Ramos (cell line): ENCODE measurements around the gene STRIP1.
"Not testable (repeated sequence)": the region's sequence is repeated elsewhere in the genome, so short reads cannot be mapped to it uniquely, and the experiment has no call there.

Experiments
- in situ Hi-C: fragments of 300-500 bp; cut with MboI; formaldehyde crosslinking; loops from one replicate; pipeline ENCODE4 v1.14.3; 2022; ENCODE audit warnings: low sequenced_read_pairs; ENCODE audit not compliant: unreplicated experiment

The STRIP1 gene

DNA sequence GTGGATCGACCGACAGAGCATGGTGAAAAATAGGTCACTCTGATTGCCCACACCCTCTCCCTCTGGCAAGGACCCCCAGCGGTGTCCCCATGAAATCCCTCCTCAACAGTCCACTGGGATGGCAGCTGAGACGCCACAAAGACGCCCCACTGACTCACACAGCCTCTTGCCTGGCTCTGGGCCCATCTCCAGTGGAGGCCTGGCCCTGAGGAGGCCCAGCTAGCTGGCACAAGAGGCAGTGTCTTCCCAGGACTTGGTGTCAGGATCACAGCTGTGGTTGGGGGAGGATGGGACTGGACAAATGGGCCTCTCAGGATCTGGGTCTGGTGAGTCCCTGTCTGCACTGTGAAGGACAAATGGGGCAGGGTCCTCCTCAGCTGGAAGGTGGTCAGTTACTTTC, 31.4 kb downstream of the STRIP1 start:
- in situ Hi-C loops = no loop called here

GRCh38 chr1:110067479-110067892, 33.1 kb downstream of the STRIP1 start:
- in situ Hi-C loops = no loop called here

DNA sequence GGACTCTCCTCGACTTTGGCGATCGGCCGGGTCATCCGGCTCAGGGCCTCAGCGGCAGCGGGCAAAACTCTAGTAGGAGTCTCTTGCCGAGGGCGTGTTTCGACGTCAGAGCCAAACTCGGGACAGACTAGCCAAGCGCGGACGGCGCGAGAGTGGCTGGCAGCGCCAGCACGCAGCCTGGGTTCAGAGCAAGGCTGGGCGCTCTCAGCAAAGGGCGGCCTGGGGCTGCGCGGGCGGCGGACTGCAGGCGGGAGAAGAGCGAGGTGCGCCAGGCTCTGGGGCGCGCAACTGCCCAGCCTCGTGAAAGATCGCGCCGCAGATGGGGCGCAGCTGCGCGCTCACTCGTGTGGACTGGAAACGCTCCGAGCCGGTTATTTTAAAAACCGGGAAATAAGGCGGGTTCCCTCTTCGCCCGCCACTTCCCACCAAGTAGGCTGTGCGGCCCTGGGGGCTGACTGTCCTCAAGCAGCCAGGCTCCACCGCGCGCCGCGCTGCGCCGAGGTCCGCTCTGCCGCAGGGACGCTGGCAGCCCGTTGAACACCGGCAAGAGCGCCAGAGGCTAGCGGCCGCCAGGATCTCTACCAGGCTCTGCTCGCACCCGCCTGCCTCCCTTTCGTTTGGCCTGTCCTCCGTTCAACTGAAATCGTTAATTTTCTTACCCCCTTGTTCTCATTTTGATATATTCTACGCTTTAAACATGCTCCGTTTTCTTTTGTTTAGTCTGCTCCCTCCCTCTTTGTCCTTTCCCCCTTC, 33.6 kb downstream of the STRIP1 start:
- in situ Hi-C loops = no loop called here

DNA sequence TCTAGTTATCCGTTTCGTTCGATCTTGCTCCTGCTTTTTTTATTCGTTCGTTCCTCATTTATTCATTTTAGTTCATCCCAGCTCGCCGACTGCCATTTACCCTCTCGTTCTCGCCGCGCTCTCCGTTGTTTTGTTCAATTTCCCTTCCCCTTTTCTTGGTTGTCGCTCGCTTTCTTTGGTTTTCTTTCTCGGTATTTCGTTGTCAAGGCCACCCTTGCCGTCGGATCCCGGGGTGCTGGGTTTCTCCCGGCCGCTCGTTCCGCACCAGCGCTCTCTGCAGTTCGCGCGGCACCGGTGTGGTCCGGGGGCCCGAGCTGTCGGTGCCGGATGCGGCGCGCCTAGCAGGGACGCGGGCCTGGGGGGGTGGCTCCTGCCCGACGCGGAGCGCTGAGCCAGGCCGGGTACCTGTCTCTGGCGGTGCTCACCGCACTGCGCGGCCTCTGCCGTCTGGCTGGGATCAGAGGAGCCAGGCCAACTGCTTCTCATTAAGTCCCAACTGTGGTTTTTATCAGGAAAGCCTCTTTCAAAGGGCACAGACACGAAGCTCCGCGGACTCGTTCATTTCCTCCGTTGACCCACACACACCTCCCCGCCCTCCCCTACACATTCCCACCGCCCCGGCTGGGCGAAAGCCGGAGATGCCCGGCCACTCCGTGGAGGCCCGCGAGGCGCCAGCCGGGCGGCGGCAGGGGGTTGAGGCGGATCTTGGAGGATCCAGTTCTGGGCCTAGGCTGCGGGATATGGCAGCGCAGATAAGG, 34.4 kb downstream of the STRIP1 start:
- in situ Hi-C loops = no loop called here

DNA sequence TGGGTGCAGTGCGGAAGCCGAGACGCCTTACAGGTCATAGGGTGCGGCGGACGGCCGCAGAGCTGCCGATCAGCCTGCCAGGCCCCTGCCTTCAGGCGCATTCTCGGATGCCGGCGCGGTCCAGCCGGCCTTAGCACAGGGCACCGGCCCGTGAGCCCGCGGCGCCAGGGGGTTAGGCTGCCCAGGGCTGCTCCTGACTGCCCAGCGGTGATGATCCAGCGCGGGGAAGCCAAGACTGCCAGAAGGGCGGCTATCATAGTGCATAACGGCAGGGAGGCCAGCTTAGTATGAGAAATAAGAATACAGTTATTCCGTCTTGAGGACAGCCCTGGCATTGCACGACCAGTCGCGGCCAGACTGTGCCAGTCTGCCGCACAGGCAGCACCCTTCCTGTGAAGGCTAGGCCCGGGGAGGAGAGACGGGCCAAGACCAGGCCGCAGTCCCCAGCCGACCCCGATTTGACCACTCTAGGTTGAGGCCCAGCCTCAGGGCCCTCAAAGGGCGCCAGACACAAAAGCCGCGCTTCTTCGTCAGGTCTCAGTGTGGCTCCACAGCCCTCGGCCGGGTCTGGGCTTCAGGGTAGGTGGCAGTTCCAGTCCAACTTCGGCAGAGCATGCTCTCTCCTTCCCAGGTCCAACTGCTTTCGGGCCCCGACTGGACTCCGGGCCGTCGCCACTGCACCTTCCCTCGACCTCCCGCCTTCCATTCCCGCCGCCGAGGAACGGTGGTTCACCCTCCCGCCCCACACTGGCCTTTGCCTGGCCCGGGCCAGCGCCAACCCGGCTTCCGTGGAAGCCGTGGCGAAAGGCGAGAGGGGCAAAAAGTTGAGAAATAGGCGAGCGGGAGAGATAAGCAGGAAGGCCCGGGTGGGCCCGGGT, 35.2 kb downstream of the STRIP1 start:
- in situ Hi-C loops = no loop called here

DNA sequence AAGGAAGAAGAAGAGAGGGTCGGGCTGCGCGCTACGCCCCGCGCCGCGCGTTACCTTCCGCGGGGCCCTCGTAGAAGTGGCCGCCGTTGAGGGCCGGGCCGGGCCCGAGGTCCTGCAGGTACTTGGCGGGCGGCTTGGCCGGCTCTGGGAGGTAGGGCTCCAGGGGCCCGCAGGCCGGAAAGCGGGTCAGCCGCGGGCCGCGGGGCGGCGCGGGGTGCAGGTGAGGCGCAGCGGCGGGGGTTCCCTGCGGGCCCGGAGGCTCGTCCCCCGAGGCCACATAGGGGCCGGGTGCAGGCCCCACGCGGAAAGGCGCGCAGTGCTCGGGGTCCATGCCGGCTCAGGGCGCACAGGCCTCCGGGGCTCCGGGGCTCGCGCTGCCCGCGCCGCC, 35.9 kb downstream of the STRIP1 start:
- in situ Hi-C loops = no loop called here

- in situ Hi-C loops = no loop called here
These were observed 36.3 kb downstream of the STRIP1 start, which contains the start of gene ALX3 for GRCh38 chr1:110070671-110071242. Gene ALX3, minus strand, starts transcription at chr1:110070672. Its CDS starts 60 bp downstream, at chr1:110070612.

DNA sequence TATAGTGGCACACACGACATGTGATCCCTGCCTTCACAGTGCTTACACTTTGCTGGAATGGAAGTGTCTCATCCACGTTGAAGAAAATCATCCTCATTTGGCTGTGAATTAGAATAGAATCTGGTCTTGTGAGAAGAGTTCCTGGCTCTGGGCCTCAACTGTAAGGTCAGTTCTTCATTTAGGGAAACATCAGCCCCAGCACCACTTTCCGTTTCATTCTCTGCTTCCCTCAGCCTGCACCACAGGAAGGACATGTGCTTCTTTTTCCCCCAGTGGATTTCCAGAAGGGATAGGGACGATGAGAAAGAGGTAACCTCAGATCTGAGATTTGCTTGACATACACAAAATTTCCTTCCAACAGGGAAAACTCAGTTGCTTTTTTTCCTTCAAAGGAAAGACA, 39.7 kb downstream of the STRIP1 start:
- in situ Hi-C loops = no loop called here

DNA sequence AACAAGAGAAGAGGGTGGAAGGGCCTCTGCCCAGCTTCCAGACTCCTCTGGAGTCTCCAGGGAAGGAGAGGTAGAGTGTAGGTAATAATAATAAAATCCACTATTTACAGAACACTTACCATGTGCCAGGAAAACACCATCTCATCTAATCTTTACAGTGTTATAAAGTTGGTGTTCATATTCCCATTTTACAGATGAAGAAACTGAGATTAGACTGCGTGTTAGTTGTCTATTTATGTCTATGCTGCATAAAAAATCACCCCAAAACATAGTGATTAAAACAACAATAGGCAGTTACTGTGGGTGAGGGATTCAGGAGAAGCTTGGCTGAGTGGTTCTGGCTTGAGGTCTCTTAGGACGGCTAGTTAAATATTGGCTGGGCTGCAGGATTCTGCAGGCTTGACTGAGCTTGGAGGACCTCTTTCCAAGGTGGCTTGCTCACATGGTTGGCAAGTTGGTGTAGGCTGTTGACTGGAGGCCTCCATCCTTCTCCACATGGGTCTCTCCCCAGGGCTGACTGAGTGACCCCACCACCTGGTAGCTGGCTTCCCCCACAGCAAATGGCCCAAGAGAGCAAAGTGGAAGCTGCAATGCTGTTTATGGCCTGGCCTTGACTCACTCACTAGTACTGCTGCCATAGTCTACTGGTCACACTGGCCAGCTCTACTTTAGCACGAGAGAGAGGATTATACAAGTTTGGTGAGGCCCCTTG, 42.5 kb downstream of the STRIP1 start:
- in situ Hi-C loops = no loop called here

DNA sequence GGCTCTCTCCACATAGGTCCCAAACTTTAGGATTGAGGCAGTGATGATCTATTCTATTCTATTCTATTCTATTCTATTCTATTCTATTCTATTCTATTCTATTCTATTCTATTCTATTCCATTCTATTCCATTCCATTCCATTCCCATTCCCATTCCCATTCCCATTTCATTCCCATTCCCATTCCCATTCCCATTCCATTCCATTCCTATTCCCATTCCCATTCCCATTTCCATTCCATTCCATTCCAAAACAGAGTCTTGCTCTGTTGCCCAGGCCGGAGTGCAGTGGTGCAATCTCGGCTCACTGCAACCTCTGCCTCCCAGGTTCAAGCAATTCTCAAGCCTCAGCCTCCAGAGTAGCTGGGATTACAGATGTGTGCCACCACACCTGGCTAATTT, 45.6 kb downstream of the STRIP1 start:
- in situ Hi-C loops = not testable (repeated sequence)

GRCh38 chr1:110081061-110081460, 46.6 kb downstream of the STRIP1 start:
- in situ Hi-C loops = no loop called here

DNA sequence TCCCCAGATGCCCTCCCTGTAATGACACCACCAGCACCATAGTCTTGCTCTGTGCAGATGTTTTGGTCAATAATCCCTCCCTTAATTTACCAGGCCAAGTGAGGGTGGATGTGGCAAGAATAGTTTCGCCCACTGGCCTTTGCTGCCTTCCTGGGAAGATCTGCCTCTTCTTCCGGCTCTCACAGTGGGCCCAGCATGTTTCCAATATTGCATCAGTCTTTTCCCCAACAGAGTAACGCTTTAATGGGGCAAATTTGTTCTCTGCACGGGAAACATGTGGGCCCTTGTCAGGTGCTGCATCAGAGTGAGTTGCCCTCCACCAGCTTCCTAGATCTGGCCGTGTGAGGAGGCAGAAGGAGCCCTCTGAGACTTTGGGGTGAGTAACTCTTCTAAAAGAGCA, 48.1 kb downstream of the STRIP1 start:
- in situ Hi-C loops = no loop called here

DNA sequence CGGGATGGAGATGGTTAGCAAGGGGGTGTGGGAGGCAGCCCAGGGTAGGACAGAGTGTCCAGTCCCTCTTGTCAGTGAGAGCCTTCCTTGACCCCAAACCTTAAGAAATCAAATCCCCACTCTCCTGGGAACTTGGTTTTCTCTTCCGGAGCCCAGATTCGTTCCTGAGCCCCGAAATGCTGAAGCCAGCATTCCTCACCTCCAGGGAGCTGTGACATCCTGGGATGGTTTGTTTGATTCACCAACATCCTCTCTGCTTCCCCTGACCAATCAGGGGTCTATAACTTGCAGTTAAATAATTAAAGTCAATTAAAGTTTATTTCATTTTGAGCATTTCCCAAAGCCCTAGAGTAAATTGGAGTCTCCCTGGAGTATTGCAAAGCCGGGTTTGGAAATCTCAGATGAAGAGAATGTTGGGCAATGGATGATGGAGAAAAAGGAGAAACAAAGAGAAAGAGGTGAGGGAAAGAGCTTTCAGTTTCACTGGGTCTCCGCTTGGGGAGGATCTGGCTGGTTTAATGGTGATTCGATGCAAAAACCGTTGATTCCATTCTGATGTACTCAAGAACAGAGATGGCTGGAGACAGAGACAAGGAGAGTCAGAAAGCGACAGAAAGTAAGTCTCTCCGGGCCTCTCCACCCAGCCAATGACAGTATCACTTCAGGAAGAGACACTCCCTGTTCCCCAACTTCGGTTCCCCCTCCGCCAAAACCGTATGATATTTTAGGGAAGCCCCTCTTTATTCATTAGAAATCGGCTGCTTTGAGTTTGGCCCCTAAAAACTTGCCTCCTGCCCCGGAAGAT, 48.8 kb downstream of the STRIP1 start:
- in situ Hi-C loops = no loop called here

DNA sequence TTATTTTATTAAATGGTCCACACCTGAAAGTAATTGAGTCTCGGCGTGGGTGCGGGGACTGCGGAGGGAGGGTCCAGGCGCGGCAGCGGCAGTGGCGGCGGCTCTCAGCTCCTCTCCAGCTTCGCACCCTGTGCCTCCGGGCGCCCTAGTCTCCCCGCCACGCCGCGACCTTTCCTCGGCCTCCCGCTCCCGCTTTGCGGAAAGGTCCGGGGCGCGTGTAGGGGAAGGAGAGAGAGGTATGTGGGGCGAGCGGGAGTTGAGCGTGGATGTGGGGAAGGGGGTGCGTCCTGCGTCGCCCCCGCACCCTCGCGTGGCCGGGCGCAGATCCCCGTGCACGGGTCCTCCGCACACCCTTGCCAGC, 49.4 kb downstream of the STRIP1 start:
- in situ Hi-C loops = no loop called here

- in situ Hi-C loops = no loop called here
These were observed 50.0 kb downstream of the STRIP1 start for GRCh38 chr1:110084227-110085078.

GRCh38 chr1:110085671-110086070, 51.2 kb downstream of the STRIP1 start:
- in situ Hi-C loops = no loop called here

DNA sequence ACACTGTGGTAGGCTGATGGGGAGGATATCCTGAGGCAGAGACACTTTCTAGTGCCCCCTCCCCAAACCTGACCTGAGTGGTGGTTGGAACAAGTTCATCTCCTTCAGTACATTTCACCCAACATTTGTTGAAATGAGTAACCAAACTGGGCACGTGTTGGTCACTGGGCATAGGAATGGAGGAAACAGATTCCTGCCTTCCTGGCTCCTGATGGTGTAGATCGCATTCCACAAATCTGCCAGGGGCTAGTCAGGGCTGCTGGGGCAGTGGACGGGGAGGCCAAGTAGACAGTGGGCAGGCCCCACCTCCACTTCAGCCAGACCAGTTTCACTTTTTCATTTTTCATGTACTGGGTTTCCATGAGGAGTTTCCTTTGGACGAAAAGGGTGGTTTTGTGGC, 52.5 kb downstream of the STRIP1 start:
- in situ Hi-C loops = no loop called here
